HCT116 (cell line): Measurements from ENCODE around the gene BACE1. TPM values are rescaled to one million over a fixed set of nuclear protein-coding genes. Genes with fewer than 3 reads are reported as not detected.

Experiments used
- ATAC-seq: fragments of 200-7000 bp; cut with Tn5 transposase; 2 replicates; pipeline ENCODE4 v1.9.1; 2020; ENCODE audit warnings: mild to moderate bottlenecking, moderate library complexity
- BruUV-seq: library from RNA; stranded (reverse); fragments of 400-500 nt; replicated peaks from 2 replicates; lab custom pipeline; 2021; lab: Mats Ljungman, UMichigan
- CTCF ChIA-PET: fragments of 300-600 bp; sonication (Branson Sonifier 250); formaldehyde crosslinking; loops from one replicate; lab custom pipeline; 2021; ENCODE audit warnings: antibody characterized with exemption; lab: Charles Lee
- POLR2A ChIA-PET: fragments of 300-600, 350-600 bp; sonication (Branson Sonifier 250); formaldehyde crosslinking; loops from one replicate; lab custom pipeline; 2021; ENCODE audit warnings: antibody characterized with exemption; lab: Charles Lee
- RAD21 ChIA-PET, 2 experiments: fragments of 300-600 bp; sonication (Branson Sonifier 250); formaldehyde crosslinking; loops; one replicate each; lab custom pipeline; 2023; ENCODE audit warnings: low total read pairs in 2 of 2; ENCODE audit not compliant: uncharacterized antibody in 2 of 2, unreplicated experiment in 2 of 2, low non-redundant PET in 1 of 2; lab: Charles Lee
- DNase-seq: peaks from one replicate; pipeline ENCODE4 v3.0.0-alpha.2; 2010; ENCODE audit warnings: low read depth, low spot score
- H2AFZ ChIP-seq: fragments of 200-600 bp; shearing (Covaris generic), sonication (generic); 2 replicates; pipeline ENCODE4 v1.6.1; 2017; ENCODE audit warnings: low read depth, mixed run types, mixed read lengths, antibody characterized with exemption, low read length; ENCODE audit not compliant: poor library complexity, severe bottlenecking
- H3K27ac ChIP-seq: 2 replicates; pipeline ENCODE4 v1.5.1; 2012; ENCODE audit warnings: low read depth, low read length
- H3K27me3 ChIP-seq: fragments of 200-600 bp; sonication (generic); 2 replicates; pipeline ENCODE4 v1.6.1; 2016; ENCODE audit warnings: mixed run types, low read length, mixed read lengths; ENCODE audit not compliant: insufficient read depth
- H3K36me3 ChIP-seq, 2 experiments: fragments of 200-500 bp in 1 of 2; fragments of 200-600 bp in 1 of 2; sonication (Bioruptor generic) in 1 of 2; sonication (generic) in 1 of 2; 2 replicates each; pipeline versions ENCODE4 v1.5.1 to v1.6.1; 2014 to 2016; ENCODE audit warnings: low read length in 2 of 2, inconsistent platforms in 1 of 2, mixed read lengths in 1 of 2, mixed run types in 1 of 2; ENCODE audit not compliant: insufficient read depth in 2 of 2, control insufficient read depth in 1 of 2
- H3K4me1 ChIP-seq, 2 experiments: fragments of 200-600 bp in 1 of 2; sonication (generic) in 1 of 2; 2 replicates each; pipeline versions ENCODE4 v1.5.1 to v1.6.1; 2012 to 2017; ENCODE audit warnings: low read length in 2 of 2, inconsistent platforms in 1 of 2, mild to moderate bottlenecking in 1 of 2, mixed read lengths in 1 of 2, mixed run types in 1 of 2, moderate library complexity in 1 of 2; ENCODE audit not compliant: insufficient read depth in 2 of 2, control insufficient read depth in 1 of 2
- H3K4me2 ChIP-seq: fragments of 200-600 bp; sonication (generic); 2 replicates; pipeline ENCODE4 v1.6.1; 2017; ENCODE audit warnings: mixed run types, low read length, mixed read lengths
- H3K4me3 ChIP-seq, 2 experiments: fragments of 200-600 bp in 1 of 2; sonication (generic) in 1 of 2; replicated peaks in 1 of 2; 2 replicates each; pipeline ENCODE4 v1.5.1; 2011 to 2016; ENCODE audit warnings: low read length in 2 of 2, control low read depth in 1 of 2, low read depth in 1 of 2, mild to moderate bottlenecking in 1 of 2, mixed read lengths in 1 of 2, mixed run types in 1 of 2
- H3K79me2 ChIP-seq: fragments of 200-600 bp; sonication (generic); 2 replicates; pipeline ENCODE4 v1.6.1; 2017; ENCODE audit warnings: mild to moderate bottlenecking, mixed run types, low read length, moderate library complexity, mixed read lengths; ENCODE audit not compliant: insufficient read depth
- H3K9ac ChIP-seq: fragments of 200-600 bp; sonication (generic); 2 replicates; pipeline ENCODE4 v1.6.1; 2016; ENCODE audit warnings: low read length, mixed read lengths
- H3K9me2 ChIP-seq: fragments of 200-600 bp; sonication (generic), shearing (Covaris generic); 2 replicates; pipeline ENCODE4 v1.6.1; 2017; ENCODE audit warnings: mixed run types, mild to moderate bottlenecking, moderate library complexity; ENCODE audit not compliant: insufficient read depth
- H3K9me3 ChIP-seq, 2 experiments: fragments of 200-500 bp in 1 of 2; fragments of 200-600 bp in 1 of 2; sonication (Bioruptor generic) in 1 of 2; sonication (generic) in 1 of 2; 2 replicates each; pipeline ENCODE4 v1.6.1; 2014 to 2017; ENCODE audit warnings: low read length in 2 of 2, mixed read lengths in 2 of 2, inconsistent platforms in 1 of 2, low read depth in 1 of 2, mild to moderate bottlenecking in 1 of 2, mixed run types in 1 of 2, moderate library complexity in 1 of 2; ENCODE audit not compliant: control insufficient read depth in 1 of 2, insufficient read depth in 1 of 2
- H4K20me1 ChIP-seq: fragments of 200-600 bp; sonication (generic), shearing (Covaris generic); 2 replicates; pipeline ENCODE4 v1.6.1; 2017; ENCODE audit warnings: mixed run types, mild to moderate bottlenecking, moderate library complexity; ENCODE audit not compliant: insufficient read depth
- ATF3 ChIP-seq: IDR thresholded peaks from 2 replicates; pipeline ENCODE4 v1.6.1; 2012
- CTCF ChIP-seq, 3 experiments: fragments of 200-600 bp in 1 of 3; sonication (generic) in 1 of 3; IDR thresholded peaks in 2 of 3; conservative IDR thresholded peaks in 1 of 3; 2 replicates each; pipeline ENCODE4 v1.5.1; 2012 to 2017; ENCODE audit warnings: low read depth in 2 of 3, low read length in 2 of 3, antibody characterized with exemption in 1 of 3, borderline replicate concordance in 1 of 3, control low read depth in 1 of 3, mild to moderate bottlenecking in 1 of 3, mixed read lengths in 1 of 3, mixed run types in 1 of 3, moderate library complexity in 1 of 3; ENCODE audit not compliant: insufficient read depth in 1 of 3
- EGR1 ChIP-seq: IDR thresholded peaks from 2 replicates; pipeline ENCODE4 v1.6.1; 2012; ENCODE audit warnings: low read depth
- ELF1 ChIP-seq: IDR thresholded peaks from 2 replicates; pipeline ENCODE4 v1.6.1; 2012; ENCODE audit warnings: low read depth, borderline replicate concordance
- EZH2 ChIP-seq: fragments of 200-600 bp; sonication (generic); IDR thresholded peaks from 2 replicates; pipeline ENCODE4 v1.6.1; 2017; ENCODE audit warnings: antibody characterized with exemption, mixed run types
- FOSL1 ChIP-seq: IDR thresholded peaks from 2 replicates; pipeline ENCODE4 v1.6.1; 2012; ENCODE audit warnings: low read depth
- JUND ChIP-seq: IDR thresholded peaks from 2 replicates; pipeline ENCODE4 v1.6.1; 2012
- SP1 ChIP-seq: IDR thresholded peaks from 2 replicates; pipeline ENCODE4 v1.6.1; 2012; ENCODE audit warnings: low read depth
- TCF7L2 ChIP-seq: IDR thresholded peaks from 2 replicates; pipeline ENCODE4 v1.7.0; 2011; ENCODE audit warnings: borderline replicate concordance, inconsistent platforms; ENCODE audit not compliant: insufficient read depth, insufficient read length; ENCODE audit errors: extremely low read depth
- YY1 ChIP-seq: IDR thresholded peaks from 2 replicates; pipeline ENCODE4 v1.6.1; 2011; ENCODE audit warnings: low read length, low read depth, moderate library complexity, mild to moderate bottlenecking; ENCODE audit not compliant: insufficient replicate concordance; ENCODE audit errors: extremely low read depth
- ZFX ChIP-seq: fragments of 450-650 bp; IDR thresholded peaks from 2 replicates; pipeline ENCODE4 v1.6.1; 2017
- intact Hi-C: fragments of 100-400 bp; cut with micrococcal nuclease; formaldehyde crosslinking; loops from 2 replicates; pipeline ENCODE4 v1.10.0; 2022
- total RNA-seq: library from RNA; stranded (reverse); gene quantifications from one replicate; pipeline ENCODE4 v1.2.1, GENCODE V29; 2021; ENCODE audit not compliant: unreplicated experiment
- TF ChIP-seq, protein P1 (sequence below): IDR thresholded peaks from 2 replicates; pipeline ENCODE4 v1.6.1; 2011; ENCODE audit warnings: mild to moderate bottlenecking, low read length, moderate library complexity; ENCODE audit not compliant: insufficient replicate concordance; ENCODE audit errors: extremely low read depth

BACE1 gene
- total RNA-seq, 1 experiment from 2014 or later, result 8.5 TPM

DNA sequence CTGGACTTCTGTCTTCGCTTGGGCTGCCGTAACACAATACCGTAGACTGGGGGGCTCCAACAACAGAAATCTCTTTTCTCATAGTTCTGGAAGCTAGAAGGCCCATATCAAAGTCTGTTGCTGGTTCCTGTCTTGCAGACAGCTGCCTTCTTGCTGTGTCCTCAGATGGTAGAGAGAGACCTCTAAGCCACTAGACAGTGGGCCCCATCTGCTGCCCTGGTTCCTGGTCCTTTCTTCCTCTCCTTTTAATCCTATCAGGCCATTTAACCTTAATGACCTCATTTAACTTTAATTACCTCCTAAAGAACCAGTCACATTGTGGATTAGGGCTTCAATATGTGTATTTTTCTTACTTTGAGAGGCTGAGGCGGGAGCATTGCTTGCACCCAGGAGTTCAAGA lies 21.0 kb upstream of the BACE1 start:
- no peak for DNase-seq
- Histone ChIP-seq H3K79me2 (no peaks in the 10 kb centered on the region), H3K4me1 (no peaks in the 10 kb centered on the region), H3K4me3 (no peak overlapping the region), H3K27me3 (no peaks in the 10 kb centered on the region), H3K9ac (no peak overlapping the region), H3K9me3 (no peaks in the 10 kb centered on the region), H3K36me3 (no peaks in the 10 kb centered on the region; a peak in 2 of 4 replicates), H3K27ac (no peak overlapping the region), H4K20me1 (no peaks in the 10 kb centered on the region), H2AFZ (no peak overlapping the region), H3K9me2 (no peaks in the 10 kb centered on the region), H3K4me2 (no peak overlapping the region)
- no peak for ATAC-seq
- POLR2A ChIA-PET, result no interaction called here
- TF ChIP-seq CTCF (IDR thresholded peaks at IDR 0.05 in 2 of 3, conservative IDR thresholded peaks at IDR 0.05 in 1 of 3; ENCODE audit: borderline replicate concordance in 1 of 3, insufficient read depth in 1 of 3, low read depth in 2 of 3, low read length in 2 of 3), result no peak
- TF ChIP-seq JUND, result no peak
- no peak for TF ChIP-seq SP1
- CTCF ChIA-PET, result no interaction called here
- RAD21 ChIA-PET, result no interaction called here
- no TSS peak for BruUV-seq
- intact Hi-C loops, result no loop called here

DNA sequence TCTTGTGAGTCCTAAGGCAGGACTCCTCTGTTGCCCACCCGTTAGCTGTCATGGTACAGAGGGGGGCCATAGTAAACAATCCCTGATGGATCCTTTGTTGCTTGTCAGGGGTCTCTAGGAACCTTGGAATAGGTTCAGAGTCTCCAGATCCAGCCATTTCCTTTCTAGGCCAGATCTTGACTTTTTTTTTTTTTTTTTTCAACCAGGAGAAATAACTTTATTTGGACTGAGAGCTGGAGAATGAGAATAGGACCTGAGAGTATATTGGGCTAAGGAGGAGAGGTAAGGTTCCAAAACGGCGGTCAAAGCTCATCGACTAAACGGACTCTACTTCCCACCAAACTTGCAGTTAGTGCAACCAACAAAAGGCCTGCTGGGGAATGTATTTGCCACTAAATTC lies 19.3 kb upstream of the BACE1 start:
- ATAC-seq (no peak), DNase-seq (no peak)
- Histone ChIP-seq H3K9ac (no peak overlapping the region), H3K4me1 (peaks cover 0 to 2% of the 10 kb centered on the region in 2 experiments; a peak in 2 of 4 replicates), H3K36me3 (no peaks in the 10 kb centered on the region; a peak in 1 of 4 replicates), H2AFZ (no peak overlapping the region), H3K9me3 (no peaks in the 10 kb centered on the region), H3K27me3 (no peaks in the 10 kb centered on the region), H3K27ac (no peak overlapping the region), H3K4me3 (no peak overlapping the region), H3K9me2 (no peaks in the 10 kb centered on the region), H4K20me1 (no peaks in the 10 kb centered on the region), H3K4me2 (no peak overlapping the region), H3K79me2 (no peaks in the 10 kb centered on the region)
- ChIA-PET CTCF (interaction anchor here (0.7 kb wide), 1 partner anchor 565 kb away, joined by 3 read pairs; no protein-coding TSS in a partner anchor), RAD21 (no interaction called here), POLR2A (interaction anchor here (0.7 kb wide), 1 partner anchor 23 kb away, joined by 3 read pairs; no protein-coding TSS in a partner anchor)
- intact Hi-C loops, result no loop called here
- TF ChIP-seq ATF3 (no peak), SP1 (no peak), ZFX (no peak), EGR1 (no peak), FOSL1 (no peak), ELF1 (no peak), TCF7L2 (no peak), EZH2 (no peak), YY1 (no peak)
- TF ChIP-seq, protein P1, sequence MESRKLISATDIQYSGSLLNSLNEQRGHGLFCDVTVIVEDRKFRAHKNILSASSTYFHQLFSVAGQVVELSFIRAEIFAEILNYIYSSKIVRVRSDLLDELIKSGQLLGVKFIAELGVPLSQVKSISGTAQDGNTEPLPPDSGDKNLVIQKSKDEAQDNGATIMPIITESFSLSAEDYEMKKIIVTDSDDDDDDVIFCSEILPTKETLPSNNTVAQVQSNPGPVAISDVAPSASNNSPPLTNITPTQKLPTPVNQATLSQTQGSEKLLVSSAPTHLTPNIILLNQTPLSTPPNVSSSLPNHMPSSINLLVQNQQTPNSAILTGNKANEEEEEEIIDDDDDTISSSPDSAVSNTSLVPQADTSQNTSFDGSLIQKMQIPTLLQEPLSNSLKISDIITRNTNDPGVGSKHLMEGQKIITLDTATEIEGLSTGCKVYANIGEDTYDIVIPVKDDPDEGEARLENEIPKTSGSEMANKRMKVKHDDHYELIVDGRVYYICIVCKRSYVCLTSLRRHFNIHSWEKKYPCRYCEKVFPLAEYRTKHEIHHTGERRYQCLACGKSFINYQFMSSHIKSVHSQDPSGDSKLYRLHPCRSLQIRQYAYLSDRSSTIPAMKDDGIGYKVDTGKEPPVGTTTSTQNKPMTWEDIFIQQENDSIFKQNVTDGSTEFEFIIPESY, result no peak
- BruUV-seq, result no TSS peak
